HG02870 (cell line): Measurements from ENCODE around the gene MUC16.

Experiments used
- ATAC-seq: cut with Tn5 transposase; IDR thresholded peaks from one replicate; pipeline ENCODE4 v1.9.1; 2021; ENCODE audit warnings: mild to moderate bottlenecking, moderate library complexity; ENCODE audit not compliant: unreplicated experiment

MUC16 gene

GRCh38 chr19:9009431-9009830, 778 bp downstream of the MUC16 start:
- ATAC-seq, result no peak

GRCh38 chr19:9008667-9009066, 1.5 kb downstream of the MUC16 start:
- ATAC-seq, result no peak

GRCh38 chr19:9000933-9001332, 9.3 kb downstream of the MUC16 start:
- ATAC-seq, result no peak

- no peak for ATAC-seq
Measured at GRCh38 chr19:8988204-8988603, 22.0 kb downstream of the MUC16 start.

- no peak for ATAC-seq
Measured at GRCh38 chr19:8986296-8986695, 23.9 kb downstream of the MUC16 start.

- no peak for ATAC-seq
Measured at GRCh38 chr19:8973501-8974091, 36.6 kb downstream of the MUC16 start.

GRCh38 chr19:8965887-8966286, 44.3 kb downstream of the MUC16 start:
- ATAC-seq, result no peak
